ENCODE data around the gene HMGB4.

Gene HMGB4

DNA sequence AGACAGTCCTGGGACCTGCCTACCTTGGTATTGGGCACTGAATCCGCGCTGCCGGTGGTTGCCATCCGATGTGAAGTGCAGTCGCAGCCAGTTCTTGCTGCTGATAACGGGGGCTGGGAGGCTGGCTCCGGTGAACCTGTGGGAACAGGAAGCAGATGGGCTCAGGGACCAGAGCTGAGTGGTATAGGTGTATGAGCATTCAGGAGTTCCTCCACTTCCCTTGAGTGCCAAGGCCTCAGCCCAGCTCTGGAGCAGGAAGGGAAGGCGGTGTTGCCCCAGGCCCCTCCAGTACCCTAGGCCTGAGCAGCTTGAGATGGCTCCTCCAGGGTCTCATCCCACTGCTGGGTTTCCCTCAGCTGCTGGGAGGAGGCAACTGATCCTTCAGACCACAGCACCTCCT is 17.0 kb upstream of the HMGB4 start:
- no peak overlapping the region for H3K4me3 ChIP-seq (ENCODE audit: low read depth in 1 of 2, low read length in 1 of 2)
- no peaks in the 10 kb centered on the region for H3K27me3 ChIP-seq
- no peak overlapping the region for H3K27ac ChIP-seq
- H3K36me3 ChIP-seq = no peaks in the 10 kb centered on the region
- no peaks in the 10 kb centered on the region for H3K9me3 ChIP-seq
- H3K4me1 ChIP-seq (ENCODE audit: control insufficient read depth in 1 of 2, insufficient read depth in 1 of 2, low read depth in 1 of 2, low read length in 1 of 2) = no peaks in the 10 kb centered on the region
- TF ChIP-seq, protein P1, sequence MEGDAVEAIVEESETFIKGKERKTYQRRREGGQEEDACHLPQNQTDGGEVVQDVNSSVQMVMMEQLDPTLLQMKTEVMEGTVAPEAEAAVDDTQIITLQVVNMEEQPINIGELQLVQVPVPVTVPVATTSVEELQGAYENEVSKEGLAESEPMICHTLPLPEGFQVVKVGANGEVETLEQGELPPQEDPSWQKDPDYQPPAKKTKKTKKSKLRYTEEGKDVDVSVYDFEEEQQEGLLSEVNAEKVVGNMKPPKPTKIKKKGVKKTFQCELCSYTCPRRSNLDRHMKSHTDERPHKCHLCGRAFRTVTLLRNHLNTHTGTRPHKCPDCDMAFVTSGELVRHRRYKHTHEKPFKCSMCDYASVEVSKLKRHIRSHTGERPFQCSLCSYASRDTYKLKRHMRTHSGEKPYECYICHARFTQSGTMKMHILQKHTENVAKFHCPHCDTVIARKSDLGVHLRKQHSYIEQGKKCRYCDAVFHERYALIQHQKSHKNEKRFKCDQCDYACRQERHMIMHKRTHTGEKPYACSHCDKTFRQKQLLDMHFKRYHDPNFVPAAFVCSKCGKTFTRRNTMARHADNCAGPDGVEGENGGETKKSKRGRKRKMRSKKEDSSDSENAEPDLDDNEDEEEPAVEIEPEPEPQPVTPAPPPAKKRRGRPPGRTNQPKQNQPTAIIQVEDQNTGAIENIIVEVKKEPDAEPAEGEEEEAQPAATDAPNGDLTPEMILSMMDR (IDR thresholded peaks at IDR 0.05) = no peak

DNA sequence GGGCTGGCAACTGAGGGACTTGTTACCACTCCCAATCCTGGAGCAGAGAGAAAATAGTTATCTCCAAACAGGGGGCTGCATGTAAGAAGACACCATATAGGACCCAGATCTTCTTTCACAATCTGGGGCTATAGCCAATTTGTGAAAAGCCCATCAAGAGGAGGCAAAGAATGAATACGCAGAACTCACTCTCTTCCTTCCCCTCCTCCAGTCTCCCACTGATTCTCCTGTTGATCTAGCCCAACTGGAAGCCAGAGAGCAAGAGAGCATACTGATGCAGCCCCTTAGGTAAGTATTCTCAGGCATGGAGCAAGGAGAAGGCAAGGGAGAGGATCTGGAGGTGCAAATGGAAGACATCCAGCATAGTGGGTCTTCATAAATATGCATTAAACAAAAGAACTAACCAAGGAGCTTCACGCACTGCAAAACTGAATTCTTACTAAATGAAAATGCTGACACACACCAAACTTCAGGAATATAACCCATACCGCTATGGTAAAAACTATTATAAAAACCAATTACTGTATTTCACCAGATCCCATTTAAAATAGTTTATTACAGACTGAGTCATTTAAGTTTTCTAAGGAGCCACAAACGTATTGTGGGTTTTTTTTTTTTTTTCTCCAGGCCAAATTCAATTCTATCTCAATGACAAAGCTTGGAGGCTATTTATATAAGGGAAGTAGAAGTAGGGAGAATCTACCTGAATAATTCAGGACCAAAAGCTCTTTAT is 15.5 kb upstream of the HMGB4 start:
- no peak overlapping the region for H3K4me3 ChIP-seq (ENCODE audit: low read depth in 1 of 2, low read length in 1 of 2)

DNA sequence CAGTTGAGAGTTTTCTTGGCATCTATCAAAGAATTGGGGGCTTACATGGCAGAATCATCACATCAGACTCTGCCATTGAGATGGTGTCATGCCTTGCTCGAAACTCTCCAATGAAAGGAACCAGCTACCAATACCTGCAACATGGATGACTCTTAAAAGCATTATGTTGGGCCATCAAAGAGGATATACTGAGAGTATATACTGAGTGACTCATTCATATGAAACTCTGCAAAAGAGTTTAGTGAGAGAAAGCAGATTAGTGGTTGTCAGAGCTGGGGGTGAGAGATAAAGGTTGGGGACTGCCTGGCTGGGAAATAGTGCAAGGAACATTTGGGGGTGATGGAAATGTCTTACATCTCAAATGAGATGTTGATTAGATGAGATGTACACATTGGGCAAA is 14.7 kb upstream of the HMGB4 start:
- Histone ChIP-seq H3K36me3 (no peaks in the 10 kb centered on the region), H3K9me3 (no peaks in the 10 kb centered on the region), H3K27ac (no peak overlapping the region), H3K4me1 (ENCODE audit: control insufficient read depth in 1 of 2, insufficient read depth in 1 of 2, low read depth in 1 of 2, low read length in 1 of 2) (no peaks in the 10 kb centered on the region), H3K27me3 (no peaks in the 10 kb centered on the region), H3K4me3 (ENCODE audit: low read depth in 1 of 2, low read length in 1 of 2) (no peak overlapping the region)
- TF ChIP-seq, protein P1 (IDR thresholded peaks at IDR 0.05) = no peak

More for the DNA sequence above, 15.5 kb upstream of the HMGB4 start:
- TF ChIP-seq, protein P1 (IDR thresholded peaks at IDR 0.05) = no peak
- H3K36me3 ChIP-seq = no peaks in the 10 kb centered on the region
- H3K9me3 ChIP-seq = no peaks in the 10 kb centered on the region
- no peaks in the 10 kb centered on the region for H3K27me3 ChIP-seq
- no peak overlapping the region for H3K27ac ChIP-seq
- H3K4me1 ChIP-seq (ENCODE audit: control insufficient read depth in 1 of 2, insufficient read depth in 1 of 2, low read depth in 1 of 2, low read length in 1 of 2) = no peaks in the 10 kb centered on the region

DNA sequence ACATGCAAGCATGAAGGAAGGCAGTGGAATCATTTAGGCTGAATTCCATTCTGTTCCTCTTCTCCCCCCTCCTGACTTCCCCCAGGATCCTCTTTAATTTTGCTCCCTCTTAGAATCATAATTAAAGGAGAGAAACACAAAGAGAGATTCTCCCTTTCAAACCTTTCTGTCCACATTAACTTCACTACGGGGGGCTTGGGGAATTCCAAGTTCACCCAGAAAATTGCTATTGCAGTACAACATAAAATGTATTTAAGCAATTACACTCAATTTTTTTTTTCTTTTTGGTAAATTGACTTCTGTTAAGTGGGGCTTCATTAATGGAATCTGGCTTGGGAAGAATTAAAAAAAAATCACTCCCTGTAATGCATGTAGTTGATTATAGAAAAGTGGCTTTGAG is 13.4 kb upstream of the HMGB4 start:
- no peaks in the 10 kb centered on the region for H3K27me3 ChIP-seq
- no peaks in the 10 kb centered on the region for H3K4me1 ChIP-seq (ENCODE audit: control insufficient read depth in 1 of 2, insufficient read depth in 1 of 2, low read depth in 1 of 2, low read length in 1 of 2)
- H3K9me3 ChIP-seq = no peaks in the 10 kb centered on the region
- H3K36me3 ChIP-seq = no peaks in the 10 kb centered on the region
- no peak overlapping the region for H3K27ac ChIP-seq
- TF ChIP-seq, protein P1 (IDR thresholded peaks at IDR 0.05) = no peak
- no peak overlapping the region for H3K4me3 ChIP-seq (ENCODE audit: low read depth in 1 of 2, low read length in 1 of 2)

DNA sequence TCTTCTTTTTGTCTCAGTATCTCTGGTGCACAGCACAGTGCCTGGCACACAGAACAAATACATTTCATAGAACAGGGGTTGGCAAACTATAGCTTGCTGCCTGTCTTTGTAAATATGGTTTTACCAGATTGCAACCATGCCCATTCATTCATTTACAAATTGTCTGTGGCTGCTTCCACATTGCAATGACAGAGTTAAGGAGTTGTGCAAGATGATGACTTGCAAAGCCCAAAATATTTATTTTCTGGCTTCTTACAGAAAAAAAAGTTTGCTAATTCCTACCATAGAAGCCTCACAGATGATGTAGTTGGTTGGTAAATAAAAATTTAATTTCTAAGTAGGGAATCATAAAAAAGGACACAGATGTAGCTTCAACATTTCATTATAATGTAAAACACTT is 11.2 kb upstream of the HMGB4 start:
- TF ChIP-seq, protein P1 (IDR thresholded peaks at IDR 0.05) = no peak
- no peaks in the 10 kb centered on the region for H3K9me3 ChIP-seq
- no peak overlapping the region for H3K4me3 ChIP-seq (ENCODE audit: low read depth in 1 of 2, low read length in 1 of 2)
- no peaks in the 10 kb centered on the region for H3K27me3 ChIP-seq
- H3K4me1 ChIP-seq (ENCODE audit: control insufficient read depth in 1 of 2, insufficient read depth in 1 of 2, low read depth in 1 of 2, low read length in 1 of 2) = no peaks in the 10 kb centered on the region
- no peaks in the 10 kb centered on the region for H3K36me3 ChIP-seq
- no peak overlapping the region for H3K27ac ChIP-seq

All from neutrophil (primary cell).